ENCODE results near the gene IGIP.
"Not testable (repeated sequence)": the region's sequence is repeated elsewhere in the genome, so short reads cannot be mapped to it uniquely, and the experiment has no call there.

IGIP gene

GRCh38 chr5:140145256-140145655 lies 19.5 kb downstream of the IGIP start:
- no peaks in the 10 kb centered on the region for H3K36me3 ChIP-seq (ENCODE audit: control insufficient read depth, low read depth, low read length)
- H3K4me1 ChIP-seq (ENCODE audit: control insufficient read depth, low read depth, low read length) = peaks cover 3% of the 10 kb centered on the region
- H3K27ac ChIP-seq (ENCODE audit: low read length) = no peak overlapping the region
- no peaks in the 10 kb centered on the region for H3K9me3 ChIP-seq (ENCODE audit: control insufficient read depth, low read depth, low read length)
- peaks cover 42% of the 10 kb centered on the region for H3K27me3 ChIP-seq (ENCODE audit: control insufficient read depth, insufficient read depth, low read length)
- no peak overlapping the region for H3K4me3 ChIP-seq (ENCODE audit: low read length)
- H3K9ac ChIP-seq (ENCODE audit: low read length) = no peak overlapping the region

DNA sequence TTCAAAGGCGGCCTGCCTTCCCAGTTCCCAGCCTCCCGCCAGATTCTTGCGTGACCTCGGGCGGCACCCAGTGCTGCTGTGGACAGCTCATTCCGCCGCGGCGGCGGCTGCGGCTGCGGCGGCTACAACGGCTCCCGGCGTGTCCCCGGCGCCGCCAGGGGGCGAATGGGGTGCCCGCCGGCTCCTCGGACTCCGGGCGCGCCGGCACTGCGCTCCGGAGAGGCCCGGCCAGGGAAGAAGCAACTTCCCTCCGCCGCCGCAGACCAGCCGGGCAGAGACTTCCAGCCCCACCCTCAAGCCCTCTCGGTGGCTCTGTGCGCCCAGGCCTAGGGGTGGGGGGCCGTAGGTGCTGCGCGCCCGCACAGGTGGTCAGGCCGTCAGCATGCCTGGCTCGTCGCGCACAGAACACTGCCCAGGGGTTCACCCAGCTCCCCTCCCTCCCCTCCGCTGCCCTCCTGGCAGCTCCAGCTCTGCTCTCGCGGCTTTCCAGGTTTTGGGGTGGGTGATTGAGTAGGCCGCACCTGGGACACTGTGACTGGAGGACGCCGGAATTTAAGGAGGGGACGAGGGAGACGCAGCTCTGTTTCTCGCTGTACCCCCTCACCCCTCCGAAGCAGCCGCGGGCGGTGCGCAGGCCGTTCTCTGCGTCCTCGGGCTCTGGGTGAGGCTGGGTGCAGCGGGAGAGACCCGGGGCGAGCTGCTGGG lies 20.2 kb downstream of the IGIP start:
- H3K36me3 ChIP-seq (ENCODE audit: control insufficient read depth, low read depth, low read length) = no peaks in the 10 kb centered on the region
- peaks cover 3% of the 10 kb centered on the region for H3K4me1 ChIP-seq (ENCODE audit: control insufficient read depth, low read depth, low read length)
- H3K9ac ChIP-seq (ENCODE audit: low read length) = no peak overlapping the region
- peak overlapping the region; percentile 62 for H3K4me3 ChIP-seq (ENCODE audit: low read length)
- no peak overlapping the region for H3K27ac ChIP-seq (ENCODE audit: low read length)
- H3K9me3 ChIP-seq (ENCODE audit: control insufficient read depth, low read depth, low read length) = no peaks in the 10 kb centered on the region
- peaks cover 42% of the 10 kb centered on the region for H3K27me3 ChIP-seq (ENCODE audit: control insufficient read depth, insufficient read depth, low read length)

DNA sequence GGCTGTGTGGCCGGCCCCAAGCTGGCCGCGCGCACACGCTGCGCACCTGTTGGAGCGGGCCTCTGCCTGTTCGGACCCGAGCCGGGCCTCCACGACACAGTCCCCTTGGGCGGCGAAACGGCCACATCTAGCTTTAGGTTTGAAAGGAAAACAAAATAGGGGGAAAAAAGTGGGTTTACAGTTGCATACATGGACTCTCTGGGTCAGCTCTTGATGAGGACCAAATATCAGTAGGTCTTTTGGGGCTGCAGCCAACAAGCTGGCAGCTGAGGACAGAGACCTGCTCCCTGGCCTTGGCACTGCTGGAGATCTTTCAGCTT lies 20.7 kb downstream of the IGIP start:
- Histone ChIP-seq H3K4me1 (ENCODE audit: control insufficient read depth, low read depth, low read length) (peaks cover 3% of the 10 kb centered on the region), H3K9me3 (ENCODE audit: control insufficient read depth, low read depth, low read length) (no peaks in the 10 kb centered on the region), H3K27ac (ENCODE audit: low read length) (no peak overlapping the region), H3K9ac (ENCODE audit: low read length) (no peak overlapping the region), H3K36me3 (ENCODE audit: control insufficient read depth, low read depth, low read length) (no peaks in the 10 kb centered on the region), H3K27me3 (ENCODE audit: control insufficient read depth, insufficient read depth, low read length) (peaks cover 42% of the 10 kb centered on the region), H3K4me3 (ENCODE audit: low read length) (peak overlapping the region; percentile 62)

DNA sequence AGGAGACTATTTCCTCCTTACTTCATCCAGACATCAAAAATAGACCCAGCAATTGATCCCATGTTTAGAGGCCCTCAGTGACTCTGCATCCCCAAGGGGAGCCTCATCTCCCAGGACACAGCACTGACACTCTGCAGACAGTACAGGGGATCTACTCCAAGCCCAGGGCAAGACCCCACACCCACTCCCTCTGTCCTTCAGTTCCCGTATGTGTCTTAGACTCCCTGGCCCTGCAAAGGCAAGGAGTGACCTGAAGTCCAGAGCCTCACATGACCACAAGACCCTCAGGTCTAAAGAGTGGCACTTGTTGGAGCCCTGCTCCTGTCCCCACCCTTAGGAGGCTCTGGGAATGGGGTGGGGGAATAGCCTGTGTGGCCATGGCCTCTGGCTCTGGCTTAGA lies 21.7 kb downstream of the IGIP start:
- no peak overlapping the region for H3K4me3 ChIP-seq (ENCODE audit: low read length)
- H3K27me3 ChIP-seq (ENCODE audit: control insufficient read depth, insufficient read depth, low read length) = peaks cover 48% of the 10 kb centered on the region
- no peaks in the 10 kb centered on the region for H3K9me3 ChIP-seq (ENCODE audit: control insufficient read depth, low read depth, low read length)
- H3K27ac ChIP-seq (ENCODE audit: low read length) = no peak overlapping the region
- no peaks in the 10 kb centered on the region for H3K36me3 ChIP-seq (ENCODE audit: control insufficient read depth, low read depth, low read length)
- H3K9ac ChIP-seq (ENCODE audit: low read length) = no peak overlapping the region
- peaks cover 3% of the 10 kb centered on the region for H3K4me1 ChIP-seq (ENCODE audit: control insufficient read depth, low read depth, low read length)

DNA sequence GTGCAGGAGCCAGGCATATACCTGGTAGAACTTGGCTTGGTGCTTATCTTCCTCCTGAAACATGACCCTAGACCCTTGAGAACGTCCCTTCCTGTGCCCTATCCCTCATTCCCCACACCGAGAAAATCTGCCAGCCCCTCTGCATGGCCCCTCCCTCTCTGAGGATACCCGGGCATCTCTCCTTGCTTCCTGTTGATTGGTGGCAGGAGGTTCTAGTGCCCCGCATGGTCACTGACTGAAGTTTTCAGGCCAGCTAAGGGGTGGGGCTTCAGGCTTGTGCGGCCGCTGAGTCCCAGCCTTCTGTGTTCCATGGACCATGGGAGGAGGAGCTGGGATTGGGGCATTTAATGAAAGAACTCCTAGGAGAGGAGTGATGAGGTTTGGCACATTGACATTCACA lies 22.8 kb downstream of the IGIP start:
- Histone ChIP-seq H3K9ac (ENCODE audit: low read length) (no peak overlapping the region), H3K27me3 (ENCODE audit: control insufficient read depth, insufficient read depth, low read length) (peaks cover 58% of the 10 kb centered on the region), H3K36me3 (ENCODE audit: control insufficient read depth, low read depth, low read length) (no peaks in the 10 kb centered on the region), H3K9me3 (ENCODE audit: control insufficient read depth, low read depth, low read length) (no peaks in the 10 kb centered on the region), H3K4me3 (ENCODE audit: low read length) (no peak overlapping the region), H3K4me1 (ENCODE audit: control insufficient read depth, low read depth, low read length) (peaks cover 9% of the 10 kb centered on the region), H3K27ac (ENCODE audit: low read length) (no peak overlapping the region)

- Histone ChIP-seq H3K4me1 (ENCODE audit: control insufficient read depth, low read depth, low read length) (peaks cover 14% of the 10 kb centered on the region), H3K36me3 (ENCODE audit: control insufficient read depth, low read depth, low read length) (no peaks in the 10 kb centered on the region), H3K9ac (ENCODE audit: low read length) (no peak overlapping the region), H3K27me3 (ENCODE audit: control insufficient read depth, insufficient read depth, low read length) (peaks cover 57% of the 10 kb centered on the region), H3K4me3 (ENCODE audit: low read length) (no peak overlapping the region), H3K9me3 (ENCODE audit: control insufficient read depth, low read depth, low read length) (no peaks in the 10 kb centered on the region), H3K27ac (ENCODE audit: low read length) (no peak overlapping the region)
Observed at GRCh38 chr5:140150201-140150600, 24.5 kb downstream of the IGIP start.

DNA sequence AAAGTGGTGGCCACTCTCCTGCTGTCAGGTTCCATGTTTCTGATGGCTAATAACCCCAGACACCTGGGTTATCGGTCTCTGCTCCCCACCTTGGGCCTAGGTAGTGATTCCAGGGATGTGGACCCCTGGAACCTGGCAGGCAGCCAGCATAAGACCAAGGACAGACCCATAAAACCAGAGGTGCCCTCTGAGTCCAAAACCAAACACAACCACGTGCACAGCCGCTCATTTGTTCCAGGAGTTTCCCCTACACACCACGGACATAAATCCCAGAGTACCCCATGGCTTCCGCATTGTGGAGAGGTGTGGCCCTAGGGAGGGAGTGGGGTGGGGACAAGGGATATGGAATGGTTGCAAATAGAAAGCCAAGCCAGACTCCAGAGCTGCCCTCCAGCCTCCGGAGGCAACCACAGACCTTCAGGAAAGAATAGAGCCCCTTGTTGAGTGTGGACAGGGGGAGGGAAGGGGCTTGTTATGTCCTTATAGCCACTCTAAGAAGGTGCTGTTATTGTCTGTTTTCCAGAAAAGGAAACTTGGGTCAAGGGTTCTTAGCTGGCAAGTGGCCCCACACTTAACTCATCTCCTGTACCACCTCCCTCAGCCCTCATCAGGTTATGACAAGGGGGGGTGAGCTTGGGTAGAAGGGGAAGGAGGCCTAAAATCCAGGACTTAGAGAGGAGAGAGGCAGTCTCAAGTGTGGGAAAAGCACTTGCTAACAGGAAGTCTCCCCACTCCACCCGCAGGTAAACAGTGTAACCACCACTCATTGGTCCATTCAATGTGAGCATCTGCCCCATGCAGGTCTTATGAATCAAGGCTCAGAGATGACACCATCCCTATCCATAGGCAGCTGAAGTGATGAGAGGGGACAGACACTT lies 25.6 kb downstream of the IGIP start:
- H3K4me1 ChIP-seq (ENCODE audit: control insufficient read depth, low read depth, low read length) = peaks cover 14% of the 10 kb centered on the region
- no peak overlapping the region for H3K4me3 ChIP-seq (ENCODE audit: low read length)
- peaks cover 46% of the 10 kb centered on the region for H3K27me3 ChIP-seq (ENCODE audit: control insufficient read depth, insufficient read depth, low read length)
- H3K9ac ChIP-seq (ENCODE audit: low read length) = no peak overlapping the region
- H3K27ac ChIP-seq (ENCODE audit: low read length) = no peak overlapping the region
- no peaks in the 10 kb centered on the region for H3K9me3 ChIP-seq (ENCODE audit: control insufficient read depth, low read depth, low read length)
- no peaks in the 10 kb centered on the region for H3K36me3 ChIP-seq (ENCODE audit: control insufficient read depth, low read depth, low read length)

DNA sequence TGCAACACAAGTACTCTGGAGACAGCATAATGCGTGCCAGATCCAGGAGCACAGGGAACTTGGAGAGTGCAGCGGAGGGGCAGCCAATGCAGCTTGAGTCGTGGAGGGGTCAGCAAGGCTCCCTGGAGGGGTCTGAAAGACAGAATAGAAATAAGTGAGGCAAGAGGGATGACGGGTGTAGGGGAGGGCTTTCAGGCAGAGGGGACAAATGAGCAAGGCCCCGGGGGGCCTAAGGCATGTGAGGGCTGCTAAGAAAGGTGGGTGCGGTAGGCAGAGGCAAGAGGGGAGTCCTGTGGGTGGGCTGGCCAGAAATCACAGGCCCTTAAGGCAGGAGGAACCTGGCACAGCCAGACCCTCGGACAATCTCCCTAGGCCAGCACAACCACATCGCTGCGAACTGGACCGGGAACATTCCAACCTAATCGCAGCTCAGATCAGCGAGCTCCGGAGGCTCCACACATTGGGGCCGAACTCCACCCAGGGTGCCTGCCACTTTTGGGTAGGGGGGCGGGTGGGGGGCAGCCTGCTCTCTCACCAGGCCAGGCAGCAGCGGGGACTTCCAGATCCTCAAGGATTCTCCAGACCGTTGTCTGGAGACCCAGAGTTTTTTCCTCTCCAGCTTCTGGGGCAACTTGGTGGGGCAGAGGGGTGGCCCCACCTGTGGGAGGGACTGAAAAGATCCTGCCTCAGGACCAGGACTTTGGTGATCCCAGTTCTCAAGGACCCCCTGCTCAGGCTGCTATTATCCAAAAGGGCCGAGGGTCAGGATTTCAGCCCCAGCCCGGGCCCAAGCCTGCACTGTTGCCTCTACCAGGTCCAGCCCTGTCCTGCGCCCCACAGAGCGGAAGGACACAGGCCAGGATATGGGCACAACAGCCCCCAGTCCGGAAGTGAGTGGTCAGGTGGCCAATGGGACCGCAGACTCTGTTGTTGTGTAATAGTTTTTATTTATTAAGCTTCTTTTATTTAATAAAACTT lies 26.6 kb downstream of the IGIP start:
- H3K4me1 ChIP-seq (ENCODE audit: control insufficient read depth, low read depth, low read length) = peaks cover 10% of the 10 kb centered on the region
- no peaks in the 10 kb centered on the region for H3K9me3 ChIP-seq (ENCODE audit: control insufficient read depth, low read depth, low read length)
- H3K9ac ChIP-seq (ENCODE audit: low read length) = no peak overlapping the region
- H3K27me3 ChIP-seq (ENCODE audit: control insufficient read depth, insufficient read depth, low read length) = peaks cover 36% of the 10 kb centered on the region
- H3K4me3 ChIP-seq (ENCODE audit: low read length) = no peak overlapping the region
- H3K27ac ChIP-seq (ENCODE audit: low read length) = no peak overlapping the region
- no peaks in the 10 kb centered on the region for H3K36me3 ChIP-seq (ENCODE audit: control insufficient read depth, low read depth, low read length)

DNA sequence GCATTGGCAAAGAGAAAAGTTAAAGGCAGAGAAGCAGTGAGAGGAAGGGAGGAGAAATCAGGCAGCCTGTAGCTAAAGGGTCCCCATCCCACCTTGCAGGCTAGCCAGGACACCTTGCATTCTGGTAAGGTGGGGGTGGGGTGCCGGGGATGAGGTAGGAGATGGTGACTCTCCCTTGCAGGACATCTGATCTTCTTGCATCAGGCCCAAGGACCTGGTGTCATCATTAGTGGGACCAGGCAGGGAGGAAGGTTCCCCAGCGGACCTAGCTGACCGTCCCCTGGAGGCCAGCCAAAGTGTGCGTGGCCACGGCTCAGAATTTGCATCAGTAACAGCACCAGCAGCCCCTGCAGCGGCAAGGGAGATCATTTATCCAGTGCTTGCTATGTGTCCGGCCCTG lies 27.5 kb downstream of the IGIP start:
- peaks cover 10% of the 10 kb centered on the region for H3K4me1 ChIP-seq (ENCODE audit: control insufficient read depth, low read depth, low read length)
- H3K9ac ChIP-seq (ENCODE audit: low read length) = no peak overlapping the region
- no peaks in the 10 kb centered on the region for H3K9me3 ChIP-seq (ENCODE audit: control insufficient read depth, low read depth, low read length)
- no peak overlapping the region for H3K27ac ChIP-seq (ENCODE audit: low read length)
- H3K36me3 ChIP-seq (ENCODE audit: control insufficient read depth, low read depth, low read length) = no peaks in the 10 kb centered on the region
- no peak overlapping the region for H3K4me3 ChIP-seq (ENCODE audit: low read length)
- peaks cover 27% of the 10 kb centered on the region for H3K27me3 ChIP-seq (ENCODE audit: control insufficient read depth, insufficient read depth, low read length)

- Histone ChIP-seq H3K9ac (ENCODE audit: low read length) (no peak overlapping the region), H3K4me3 (ENCODE audit: low read length) (no peak overlapping the region), H3K27ac (ENCODE audit: low read length) (no peak overlapping the region), H3K4me1 (ENCODE audit: control insufficient read depth, low read depth, low read length) (peaks cover 10% of the 10 kb centered on the region), H3K36me3 (ENCODE audit: control insufficient read depth, low read depth, low read length) (no peaks in the 10 kb centered on the region), H3K27me3 (ENCODE audit: control insufficient read depth, insufficient read depth, low read length) (peaks cover 24% of the 10 kb centered on the region), H3K9me3 (ENCODE audit: control insufficient read depth, low read depth, low read length) (no peaks in the 10 kb centered on the region)
Observed at GRCh38 chr5:140153905-140154304, 28.2 kb downstream of the IGIP start.

GRCh38 chr5:140154710-140155381 lies 29.1 kb downstream of the IGIP start:
- not testable (repeated sequence) for H3K36me3 ChIP-seq (ENCODE audit: control insufficient read depth, low read depth, low read length); H3K4me3 ChIP-seq (ENCODE audit: low read length); H3K27ac ChIP-seq (ENCODE audit: low read length); H3K9ac ChIP-seq (ENCODE audit: low read length); H3K9me3 ChIP-seq (ENCODE audit: control insufficient read depth, low read depth, low read length)
- Histone ChIP-seq H3K4me1 (ENCODE audit: control insufficient read depth, low read depth, low read length) (peaks cover 10% of the 10 kb centered on the region), H3K27me3 (ENCODE audit: control insufficient read depth, insufficient read depth, low read length) (peaks cover 24% of the 10 kb centered on the region)

Data from iPS-18a (cell line).